Neural cell (in vitro differentiated cells): Measurements from ENCODE around the gene GGA1. TPM values are rescaled to one million over a fixed set of nuclear protein-coding genes. Genes with fewer than 3 reads are reported as not detected.

ENCODE experiments used
- H2AFZ ChIP-seq: fragments of 200-600, 300-800 bp; sonication (generic), shearing (Covaris generic); 2 replicates; pipeline ENCODE4 v1.6.0; 2014; ENCODE audit warnings: low read depth, mild to moderate bottlenecking, antibody characterized with exemption, low read length, moderate library complexity
- H3F3A ChIP-seq: fragments of 200-600 bp; shearing (Covaris generic); 2 replicates; pipeline ENCODE4 v1.6.1; 2016; ENCODE audit warnings: mild to moderate bottlenecking, moderate library complexity, mixed read lengths, antibody characterized with exemption, low read length; ENCODE audit not compliant: insufficient read depth, poor library complexity, severe bottlenecking
- H3K27ac ChIP-seq: fragments of 200-600, 300-800 bp; sonication (generic), shearing (Covaris generic); 2 replicates; pipeline ENCODE4 v1.5.1; 2014; ENCODE audit warnings: mild to moderate bottlenecking, low read length, moderate library complexity
- H3K27me3 ChIP-seq: fragments of 300-800, 200-600 bp; sonication (generic), shearing (Covaris generic); 2 replicates; pipeline ENCODE4 v1.6.0; 2014; ENCODE audit warnings: mild to moderate bottlenecking, low read depth, low read length, moderate library complexity; ENCODE audit not compliant: insufficient read depth
- H3K36me3 ChIP-seq: fragments of 300-800, 200-600 bp; sonication (generic), shearing (Covaris generic); 2 replicates; pipeline ENCODE4 v1.5.1; 2014; ENCODE audit warnings: mild to moderate bottlenecking, antibody characterized with exemption, low read length, moderate library complexity; ENCODE audit not compliant: insufficient read depth
- H3K4me2 ChIP-seq: fragments of 300-800, 200-600 bp; sonication (generic), shearing (Covaris generic); 2 replicates; pipeline ENCODE4 v1.6.0; 2014; ENCODE audit warnings: mild to moderate bottlenecking, low read length
- H3K4me3 ChIP-seq: fragments of 300-800, 200-600 bp; sonication (generic), shearing (Covaris generic); 2 replicates; pipeline ENCODE4 v1.5.1; 2014; ENCODE audit warnings: mild to moderate bottlenecking, low read length, moderate library complexity
- H3K79me2 ChIP-seq: fragments of 200-600 bp; shearing (Covaris generic); replicated peaks from 2 replicates; pipeline ENCODE4 v1.6.0; 2014; ENCODE audit warnings: mild to moderate bottlenecking, low read length, moderate library complexity; ENCODE audit not compliant: insufficient read depth
- H3K9ac ChIP-seq: fragments of 300-800, 200-600 bp; sonication (generic), shearing (Covaris generic); 2 replicates; pipeline ENCODE4 v1.6.1; 2016; ENCODE audit warnings: mild to moderate bottlenecking, low read length, mixed read lengths
- H3K9me2 ChIP-seq: fragments of 200-600 bp; shearing (Covaris generic); 2 replicates; pipeline ENCODE4 v1.6.1; 2016; ENCODE audit warnings: mild to moderate bottlenecking, low read length, mixed read lengths; ENCODE audit not compliant: insufficient read depth
- H3K9me3 ChIP-seq: fragments of 200-600, 300-800 bp; sonication (generic), shearing (Covaris generic); 2 replicates; pipeline ENCODE4 v1.6.1; 2016; ENCODE audit warnings: mild to moderate bottlenecking, mixed run types, low read length, moderate library complexity, mixed read lengths
- H4K20me1 ChIP-seq: fragments of 200-600 bp; shearing (Covaris generic); 2 replicates; pipeline ENCODE4 v1.6.1; 2016; ENCODE audit warnings: mild to moderate bottlenecking, mixed run types; ENCODE audit not compliant: insufficient read depth
- EP300 ChIP-seq: fragments of 450-650 bp; conservative IDR thresholded peaks from 2 replicates; pipeline ENCODE4 v1.6.1; 2014; ENCODE audit warnings: antibody characterized with exemption, mild to moderate bottlenecking, moderate library complexity; ENCODE audit not compliant: poor library complexity, severe bottlenecking
- EZH2 ChIP-seq: fragments of 200-600, 300-800 bp; shearing (Covaris generic), sonication (generic); IDR thresholded peaks from 2 replicates; pipeline ENCODE4 v1.6.1; 2014; ENCODE audit warnings: antibody characterized with exemption, low read length, borderline replicate concordance, mild to moderate bottlenecking; ENCODE audit not compliant: insufficient read depth, poor library complexity, severe bottlenecking
- MXI1 ChIP-seq: fragments of 450-650 bp; conservative IDR thresholded peaks from 2 replicates; pipeline ENCODE4 v1.6.1; 2014; ENCODE audit warnings: antibody characterized with exemption, mild to moderate bottlenecking; ENCODE audit not compliant: poor library complexity, severe bottlenecking
- POLR2AphosphoS5 ChIP-seq: IDR thresholded peaks from 2 replicates; pipeline ENCODE4 v1.6.1; 2012
- RAD21 ChIP-seq: fragments of 450-650 bp; conservative IDR thresholded peaks from 2 replicates; pipeline ENCODE4 v1.6.1; 2014; ENCODE audit warnings: antibody characterized with exemption, mild to moderate bottlenecking, moderate library complexity
- SMC3 ChIP-seq: fragments of 450-650 bp; conservative IDR thresholded peaks from 2 replicates; pipeline ENCODE4 v1.6.1; 2014; ENCODE audit warnings: antibody characterized with exemption, mild to moderate bottlenecking, moderate library complexity; ENCODE audit not compliant: poor library complexity
- TAF1 ChIP-seq: IDR thresholded peaks from 2 replicates; pipeline ENCODE4 v1.6.1; 2012; ENCODE audit warnings: low read depth
- polyA plus RNA-seq: library from polyadenylated mRNA; depleted of rRNA; stranded (reverse); fragments of >200 nt; gene quantifications from 2 replicates; pipeline ENCODE4 v1.2.3, GENCODE V29; 2014
- TF ChIP-seq, protein P1 (sequence below): IDR thresholded peaks from 2 replicates; pipeline ENCODE4 v1.6.1; 2012; ENCODE audit warnings: borderline replicate concordance
- TF ChIP-seq, protein P2 (sequence below): fragments of 450-650 bp; IDR thresholded peaks from 2 replicates; pipeline ENCODE4 v1.5.1; 2014; ENCODE audit warnings: antibody characterized with exemption, mild to moderate bottlenecking, moderate library complexity; ENCODE audit not compliant: poor library complexity, severe bottlenecking

The GGA1 gene
- polyA plus RNA-seq, 1 donor from 2014 or later = 57.5 TPM

DNA sequence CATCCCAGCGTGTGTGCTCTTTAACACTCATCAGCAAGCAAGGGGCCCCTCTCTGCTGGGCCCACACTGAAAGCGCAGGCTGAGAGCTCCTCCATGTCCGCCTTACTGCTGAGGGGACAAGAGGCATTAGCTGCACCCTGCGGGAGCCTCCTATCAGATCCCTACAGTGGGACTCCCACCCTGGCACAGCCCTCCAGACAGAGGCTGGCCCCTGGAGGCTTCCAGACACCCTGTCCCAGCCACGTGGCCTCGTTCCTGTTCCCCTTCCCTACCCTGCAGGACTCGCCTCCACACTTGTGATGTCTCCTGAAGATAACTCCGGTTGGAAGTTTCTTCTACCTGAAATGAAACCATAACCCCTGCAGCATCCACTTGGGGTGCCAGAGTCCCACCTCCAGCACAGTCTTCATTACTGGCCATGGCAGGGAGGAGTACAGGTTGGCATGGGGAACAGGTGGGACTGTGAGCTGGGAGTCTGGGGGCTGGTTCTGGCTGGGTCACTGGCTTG lies 25.8 kb downstream of the GGA1 start:
- Histone ChIP-seq H3K27me3 (peaks cover 9% of the 10 kb centered on the region), H4K20me1 (no peaks in the 10 kb centered on the region), H3K79me2 (no peaks in the 10 kb centered on the region), H2AFZ (no peak overlapping the region), H3F3A (no peaks in the 10 kb centered on the region), H3K36me3 (no peaks in the 10 kb centered on the region), H3K27ac (no peak overlapping the region), H3K9me2 (no peaks in the 10 kb centered on the region), H3K9me3 (no peaks in the 10 kb centered on the region), H3K4me3 (no peak overlapping the region), H3K9ac (no peak overlapping the region), H3K4me2 (no peak overlapping the region)
- TF ChIP-seq RAD21 = no peak

DNA sequence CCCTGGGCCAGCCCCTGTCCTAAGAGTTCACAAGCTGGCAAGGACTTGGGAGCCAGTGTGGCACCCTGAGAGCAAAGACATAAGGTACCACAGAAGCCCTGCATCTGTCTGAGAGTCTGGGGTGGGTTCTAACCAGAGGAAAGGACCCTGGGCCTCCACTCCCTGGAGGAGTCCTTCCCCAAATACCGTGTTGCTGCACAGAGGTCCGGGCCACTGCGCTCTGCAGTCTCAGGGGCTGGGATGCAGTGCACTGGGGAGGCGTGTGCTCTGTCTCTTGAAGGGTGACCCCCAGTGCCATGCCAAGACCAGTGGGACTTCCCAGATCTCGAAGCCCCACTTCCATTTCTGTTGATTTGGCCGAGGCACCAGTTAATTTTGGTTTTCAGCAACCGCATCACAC lies 26.5 kb downstream of the GGA1 start:
- Histone ChIP-seq H3K36me3 (no peaks in the 10 kb centered on the region), H3K9ac (no peak overlapping the region), H3K9me2 (no peaks in the 10 kb centered on the region), H3F3A (no peaks in the 10 kb centered on the region), H3K9me3 (no peaks in the 10 kb centered on the region), H3K4me3 (no peak overlapping the region), H3K27ac (no peak overlapping the region), H2AFZ (no peak overlapping the region), H3K27me3 (peaks cover 15% of the 10 kb centered on the region), H4K20me1 (no peaks in the 10 kb centered on the region), H3K79me2 (no peaks in the 10 kb centered on the region), H3K4me2 (no peak overlapping the region)
- no peak for TF ChIP-seq SMC3

DNA sequence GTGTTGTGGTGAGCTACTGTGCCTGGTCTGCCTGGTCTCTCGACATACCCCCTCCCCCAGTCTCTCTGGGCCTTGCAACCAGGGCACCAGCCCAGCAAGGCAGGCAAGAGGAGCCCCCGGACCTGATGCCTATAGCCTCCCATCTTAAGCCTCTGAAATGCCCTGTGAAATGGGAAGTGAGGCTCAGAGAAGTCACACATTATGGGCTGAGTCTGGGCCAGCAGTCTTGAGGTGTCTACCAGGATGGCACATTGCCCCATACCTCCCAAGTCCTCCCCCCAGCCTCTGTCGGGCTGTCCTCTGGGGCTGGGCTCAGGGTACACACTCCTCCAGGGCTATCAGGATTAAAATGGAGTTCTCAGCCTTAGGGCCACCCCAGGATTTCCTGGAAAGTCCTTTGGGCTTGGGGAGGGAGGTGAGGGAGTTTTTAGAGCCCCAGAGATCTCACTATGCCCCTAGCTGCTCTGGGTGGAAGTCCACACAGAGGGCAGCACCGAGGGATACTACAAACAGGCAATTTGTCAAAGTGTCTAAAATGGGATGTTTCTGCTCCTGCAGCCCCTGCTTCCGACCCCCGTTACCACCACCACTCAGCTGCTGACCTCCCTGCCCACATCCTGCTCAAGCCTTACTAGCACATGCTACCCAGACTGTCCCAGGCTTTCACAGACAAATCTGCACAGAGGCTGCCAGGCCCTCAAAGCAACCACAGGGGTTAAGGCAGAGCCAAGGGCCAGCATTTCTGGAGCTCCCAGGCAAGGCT lies 27.7 kb downstream of the GGA1 start:
- Histone ChIP-seq H3K9ac (no peak overlapping the region), H2AFZ (no peak overlapping the region), H3F3A (no peaks in the 10 kb centered on the region), H3K79me2 (no peaks in the 10 kb centered on the region), H3K27me3 (peaks cover 15% of the 10 kb centered on the region), H3K36me3 (no peaks in the 10 kb centered on the region), H3K27ac (no peak overlapping the region), H4K20me1 (no peaks in the 10 kb centered on the region), H3K9me2 (no peaks in the 10 kb centered on the region), H3K9me3 (no peaks in the 10 kb centered on the region), H3K4me2 (no peak overlapping the region), H3K4me3 (no peak overlapping the region)
- TF ChIP-seq MXI1 (no peak), RAD21 (no peak), SMC3 (no peak), EZH2 (no peak), TAF1 (no peak), POLR2AphosphoS5 (no peak), EP300 (no peak)
- TF ChIP-seq, protein P1, sequence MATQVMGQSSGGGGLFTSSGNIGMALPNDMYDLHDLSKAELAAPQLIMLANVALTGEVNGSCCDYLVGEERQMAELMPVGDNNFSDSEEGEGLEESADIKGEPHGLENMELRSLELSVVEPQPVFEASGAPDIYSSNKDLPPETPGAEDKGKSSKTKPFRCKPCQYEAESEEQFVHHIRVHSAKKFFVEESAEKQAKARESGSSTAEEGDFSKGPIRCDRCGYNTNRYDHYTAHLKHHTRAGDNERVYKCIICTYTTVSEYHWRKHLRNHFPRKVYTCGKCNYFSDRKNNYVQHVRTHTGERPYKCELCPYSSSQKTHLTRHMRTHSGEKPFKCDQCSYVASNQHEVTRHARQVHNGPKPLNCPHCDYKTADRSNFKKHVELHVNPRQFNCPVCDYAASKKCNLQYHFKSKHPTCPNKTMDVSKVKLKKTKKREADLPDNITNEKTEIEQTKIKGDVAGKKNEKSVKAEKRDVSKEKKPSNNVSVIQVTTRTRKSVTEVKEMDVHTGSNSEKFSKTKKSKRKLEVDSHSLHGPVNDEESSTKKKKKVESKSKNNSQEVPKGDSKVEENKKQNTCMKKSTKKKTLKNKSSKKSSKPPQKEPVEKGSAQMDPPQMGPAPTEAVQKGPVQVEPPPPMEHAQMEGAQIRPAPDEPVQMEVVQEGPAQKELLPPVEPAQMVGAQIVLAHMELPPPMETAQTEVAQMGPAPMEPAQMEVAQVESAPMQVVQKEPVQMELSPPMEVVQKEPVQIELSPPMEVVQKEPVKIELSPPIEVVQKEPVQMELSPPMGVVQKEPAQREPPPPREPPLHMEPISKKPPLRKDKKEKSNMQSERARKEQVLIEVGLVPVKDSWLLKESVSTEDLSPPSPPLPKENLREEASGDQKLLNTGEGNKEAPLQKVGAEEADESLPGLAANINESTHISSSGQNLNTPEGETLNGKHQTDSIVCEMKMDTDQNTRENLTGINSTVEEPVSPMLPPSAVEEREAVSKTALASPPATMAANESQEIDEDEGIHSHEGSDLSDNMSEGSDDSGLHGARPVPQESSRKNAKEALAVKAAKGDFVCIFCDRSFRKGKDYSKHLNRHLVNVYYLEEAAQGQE = no peak
- TF ChIP-seq, protein P2, sequence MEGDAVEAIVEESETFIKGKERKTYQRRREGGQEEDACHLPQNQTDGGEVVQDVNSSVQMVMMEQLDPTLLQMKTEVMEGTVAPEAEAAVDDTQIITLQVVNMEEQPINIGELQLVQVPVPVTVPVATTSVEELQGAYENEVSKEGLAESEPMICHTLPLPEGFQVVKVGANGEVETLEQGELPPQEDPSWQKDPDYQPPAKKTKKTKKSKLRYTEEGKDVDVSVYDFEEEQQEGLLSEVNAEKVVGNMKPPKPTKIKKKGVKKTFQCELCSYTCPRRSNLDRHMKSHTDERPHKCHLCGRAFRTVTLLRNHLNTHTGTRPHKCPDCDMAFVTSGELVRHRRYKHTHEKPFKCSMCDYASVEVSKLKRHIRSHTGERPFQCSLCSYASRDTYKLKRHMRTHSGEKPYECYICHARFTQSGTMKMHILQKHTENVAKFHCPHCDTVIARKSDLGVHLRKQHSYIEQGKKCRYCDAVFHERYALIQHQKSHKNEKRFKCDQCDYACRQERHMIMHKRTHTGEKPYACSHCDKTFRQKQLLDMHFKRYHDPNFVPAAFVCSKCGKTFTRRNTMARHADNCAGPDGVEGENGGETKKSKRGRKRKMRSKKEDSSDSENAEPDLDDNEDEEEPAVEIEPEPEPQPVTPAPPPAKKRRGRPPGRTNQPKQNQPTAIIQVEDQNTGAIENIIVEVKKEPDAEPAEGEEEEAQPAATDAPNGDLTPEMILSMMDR = no peak
